Measurements from ENCODE around the gene INSR. TPM values are rescaled to one million over a fixed set of nuclear protein-coding genes. Genes with fewer than 3 reads are reported as not detected.

The INSR gene
- total and polyA plus RNA-seq, 2 donors (not counting 3 experiments of a cell fraction or from before 2014, with no cell fraction given): 4.9 to 19.5 TPM

DNA sequence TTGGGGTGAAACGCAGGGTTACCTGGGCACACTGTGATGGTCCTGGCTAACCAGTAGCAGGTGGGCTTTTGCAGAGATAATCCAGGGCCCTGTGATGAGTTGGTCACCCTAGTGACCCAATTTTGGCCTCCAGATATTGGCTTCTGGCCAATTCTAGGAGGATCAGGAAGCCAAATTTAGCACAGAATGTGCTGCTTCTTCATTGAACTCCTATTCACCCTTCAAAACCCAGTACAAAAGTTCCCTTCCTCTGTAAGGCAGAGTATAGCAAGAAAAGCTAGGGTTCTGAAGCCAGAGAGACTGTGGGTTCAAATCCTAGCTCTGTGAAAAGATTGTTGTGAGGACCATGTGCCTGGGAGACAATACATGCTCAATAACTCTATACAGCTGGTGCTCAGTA is 70.8 kb downstream of the INSR start:
- DNase-seq (ENCODE audit: low read depth, low spot score) (no peak), FAIRE-seq (no peak)
- Histone ChIP-seq H3K4me1 (ENCODE audit: control insufficient read depth, extremely low read depth, insufficient read depth, low read length) (no peaks in the 10 kb centered on the region), H3K4me2 (ENCODE audit: insufficient read depth, low read length) (no peak overlapping the region), H3K79me2 (ENCODE audit: control insufficient read depth, insufficient read depth, low read length) (no peaks in the 10 kb centered on the region), H3K27ac (ENCODE audit: insufficient read depth, low read depth, low read length) (no peak overlapping the region), H2AFZ (ENCODE audit: low read depth, low read length) (no peak overlapping the region), H3K36me3 (ENCODE audit: control insufficient read depth in 2 of 2, extremely low read depth in 1 of 2, insufficient read depth in 2 of 2, low read length in 2 of 2) (no peaks in the 10 kb centered on the region), H3K9me3 (replicated peaks; ENCODE audit: control insufficient read depth, insufficient read depth, low read length) (no peaks in the 10 kb centered on the region), H3K9me1 (replicated peaks; ENCODE audit: control insufficient read depth, extremely low read depth, insufficient read depth, low read length) (no peaks in the 10 kb centered on the region), H3K27me3 (ENCODE audit: control insufficient read depth in 2 of 2, insufficient read depth in 2 of 2, low read length in 2 of 2) (no peaks in the 10 kb centered on the region), H4K20me1 (replicated peaks; ENCODE audit: control insufficient read depth, extremely low read depth, insufficient read depth, low read length) (no peaks in the 10 kb centered on the region), H3K9ac (replicated peaks; ENCODE audit: extremely low read depth, insufficient read depth, low read length) (no peak overlapping the region), H3K4me3 (replicated peaks in 1 of 3; ENCODE audit: insufficient read depth in 1 of 3, low read depth in 1 of 3, low read length in 3 of 3) (no peak overlapping the region)
- CTCF ChIA-PET: interaction anchor here (1.8 kb wide), 1 partner anchor 75 kb away, joined by 4 read pairs; no protein-coding TSS in a partner anchor
- POLR2A ChIA-PET: no interaction called here
- intact Hi-C loops (cut with micrococcal nuclease): no loop called here
- no peak for TF ChIP-seq FOS (IDR thresholded peaks at IDR 0.05; ENCODE audit: borderline replicate concordance, insufficient read depth, low read length)
- TF ChIP-seq GATA2 (IDR thresholded peaks at IDR 0.05; ENCODE audit: insufficient read depth, insufficient read length, low read depth, low read length): no peak
- TF ChIP-seq JUN (IDR thresholded peaks at IDR 0.05; ENCODE audit: borderline replicate concordance, insufficient read depth, insufficient read length, low read depth): no peak
- TF ChIP-seq CTCF (IDR thresholded peaks at IDR 0.05; ENCODE audit: extremely low read depth in 1 of 2, insufficient read depth in 1 of 2, low read depth in 1 of 2, low read length in 2 of 2): no peak
- TF ChIP-seq, protein P1, sequence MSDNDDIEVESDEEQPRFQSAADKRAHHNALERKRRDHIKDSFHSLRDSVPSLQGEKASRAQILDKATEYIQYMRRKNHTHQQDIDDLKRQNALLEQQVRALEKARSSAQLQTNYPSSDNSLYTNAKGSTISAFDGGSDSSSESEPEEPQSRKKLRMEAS (IDR thresholded peaks at IDR 0.05; ENCODE audit: insufficient read depth, insufficient read length): no peak
- dilution Hi-C loops (cut with MboI; ENCODE audit: extremely low pct_ligation_motif_present, low sequenced_read_pairs): no loop called here
- BruUV-seq (replicated peaks): no TSS peak

DNA sequence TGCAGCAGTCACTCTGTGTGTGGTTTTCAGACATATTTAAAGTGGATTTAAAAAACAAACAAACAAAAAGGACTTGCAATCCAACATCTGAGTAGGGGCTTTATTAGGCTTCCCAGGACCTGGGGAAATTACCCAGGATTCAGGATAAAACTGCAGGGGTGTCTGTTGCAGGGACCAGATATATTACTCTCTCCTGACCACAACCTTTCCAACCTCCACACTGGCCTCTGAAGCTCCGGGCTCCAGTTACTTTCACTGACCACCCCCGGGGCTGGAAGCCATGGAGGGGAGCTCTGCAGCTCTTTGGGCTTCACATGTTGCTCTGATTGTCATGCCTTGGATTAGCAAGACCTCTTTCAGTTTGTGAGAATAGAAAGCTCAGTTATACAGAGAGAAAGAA is 75.2 kb downstream of the INSR start:
- FAIRE-seq (no peak), DNase-seq (ENCODE audit: low read depth, low spot score) (no peak)
- Histone ChIP-seq H3K9ac (replicated peaks; ENCODE audit: extremely low read depth, insufficient read depth, low read length) (no peak overlapping the region), H3K4me1 (ENCODE audit: control insufficient read depth, extremely low read depth, insufficient read depth, low read length) (no peaks in the 10 kb centered on the region), H3K27me3 (ENCODE audit: control insufficient read depth in 2 of 2, insufficient read depth in 2 of 2, low read length in 2 of 2) (no peaks in the 10 kb centered on the region), H3K79me2 (ENCODE audit: control insufficient read depth, insufficient read depth, low read length) (no peaks in the 10 kb centered on the region), H3K9me3 (replicated peaks; ENCODE audit: control insufficient read depth, insufficient read depth, low read length) (no peaks in the 10 kb centered on the region), H3K36me3 (ENCODE audit: control insufficient read depth in 2 of 2, extremely low read depth in 1 of 2, insufficient read depth in 2 of 2, low read length in 2 of 2) (no peaks in the 10 kb centered on the region), H3K4me2 (ENCODE audit: insufficient read depth, low read length) (no peak overlapping the region), H3K9me1 (replicated peaks; ENCODE audit: control insufficient read depth, extremely low read depth, insufficient read depth, low read length) (no peaks in the 10 kb centered on the region), H3K27ac (ENCODE audit: insufficient read depth, low read depth, low read length) (no peak overlapping the region), H2AFZ (ENCODE audit: low read depth, low read length) (no peak overlapping the region), H4K20me1 (replicated peaks; ENCODE audit: control insufficient read depth, extremely low read depth, insufficient read depth, low read length) (no peaks in the 10 kb centered on the region), H3K4me3 (replicated peaks in 1 of 3; ENCODE audit: insufficient read depth in 1 of 3, low read depth in 1 of 3, low read length in 3 of 3) (no peak overlapping the region)
- intact Hi-C loops (cut with micrococcal nuclease) (no loop called here), dilution Hi-C loops (cut with MboI; ENCODE audit: extremely low pct_ligation_motif_present, low sequenced_read_pairs) (no loop called here)
- BruUV-seq (replicated peaks): no TSS peak
- ChIA-PET POLR2A (no interaction called here), CTCF (no interaction called here)
- TF ChIP-seq POLR2A (IDR thresholded peaks at IDR 0.05; ENCODE audit: low read depth, low read length) (no peak), EZH2 (IDR thresholded peaks at IDR 0.05; ENCODE audit: borderline replicate concordance, low read depth, low read length, severe bottlenecking) (no peak), POLR2AphosphoS5 (IDR thresholded peaks at IDR 0.05; ENCODE audit: insufficient read depth, low read depth, low read length) (no peak), GATA2 (IDR thresholded peaks at IDR 0.05; ENCODE audit: insufficient read depth, insufficient read length, low read depth, low read length) (no peak), CTCF (IDR thresholded peaks at IDR 0.05; ENCODE audit: extremely low read depth in 1 of 2, insufficient read depth in 1 of 2, low read depth in 1 of 2, low read length in 2 of 2) (no peak), FOS (IDR thresholded peaks at IDR 0.05; ENCODE audit: borderline replicate concordance, insufficient read depth, low read length) (no peak), JUN (IDR thresholded peaks at IDR 0.05; ENCODE audit: borderline replicate concordance, insufficient read depth, insufficient read length, low read depth) (no peak), MYC (IDR thresholded peaks at IDR 0.05; ENCODE audit: low read depth, low read length) (no peak)
- TF ChIP-seq, protein P1 (IDR thresholded peaks at IDR 0.05; ENCODE audit: insufficient read depth, insufficient read length): no peak

All from endothelial cell of umbilical vein (primary cell).